NT2/D1 (cell line): ENCODE measurements around the gene ST3GAL4.
A peak's percentile ranks its signal among the peaks of the same experiment; 100 is the strongest.

Source experiments
- DNase-seq: peaks from one replicate; pipeline ENCODE4 v3.0.0-alpha.2; 2011; ENCODE audit warnings: low read depth, low spot score
- H3K27me3 ChIP-seq: 2 replicates; pipeline ENCODE4 v1.6.0; 2011; ENCODE audit warnings: mild to moderate bottlenecking; ENCODE audit not compliant: insufficient read length, insufficient read depth
- H3K36me3 ChIP-seq: 2 replicates; pipeline ENCODE4 v1.6.1; 2011; ENCODE audit warnings: mild to moderate bottlenecking, low read length, mixed read lengths; ENCODE audit not compliant: insufficient read depth, insufficient read length
- H3K4me1 ChIP-seq: 2 replicates; pipeline ENCODE4 v1.5.1; 2011; ENCODE audit not compliant: insufficient read depth, insufficient read length
- H3K4me3 ChIP-seq: 2 replicates; pipeline ENCODE4 v1.5.1; 2011; ENCODE audit warnings: low read depth; ENCODE audit not compliant: insufficient read length
- H3K9ac ChIP-seq: 2 replicates; pipeline ENCODE4 v1.6.0; 2011; ENCODE audit warnings: low read depth; ENCODE audit not compliant: insufficient read length
- H3K9me3 ChIP-seq: 2 replicates; pipeline ENCODE4 v1.5.1; 2011; ENCODE audit warnings: mild to moderate bottlenecking, low read length; ENCODE audit not compliant: insufficient read depth
- SUZ12 ChIP-seq: IDR thresholded peaks from 2 replicates; pipeline ENCODE4 v1.6.1; 2011; ENCODE audit not compliant: insufficient read length, insufficient read depth; ENCODE audit errors: extremely low read depth
- YY1 ChIP-seq: IDR thresholded peaks from 2 replicates; pipeline ENCODE4 v1.6.1; 2011; ENCODE audit not compliant: insufficient read length, insufficient read depth
- ZNF274 ChIP-seq: IDR thresholded peaks from 2 replicates; pipeline ENCODE4 v1.6.1; 2011; ENCODE audit warnings: mild to moderate bottlenecking, low read depth, low read length

The ST3GAL4 gene

DNA sequence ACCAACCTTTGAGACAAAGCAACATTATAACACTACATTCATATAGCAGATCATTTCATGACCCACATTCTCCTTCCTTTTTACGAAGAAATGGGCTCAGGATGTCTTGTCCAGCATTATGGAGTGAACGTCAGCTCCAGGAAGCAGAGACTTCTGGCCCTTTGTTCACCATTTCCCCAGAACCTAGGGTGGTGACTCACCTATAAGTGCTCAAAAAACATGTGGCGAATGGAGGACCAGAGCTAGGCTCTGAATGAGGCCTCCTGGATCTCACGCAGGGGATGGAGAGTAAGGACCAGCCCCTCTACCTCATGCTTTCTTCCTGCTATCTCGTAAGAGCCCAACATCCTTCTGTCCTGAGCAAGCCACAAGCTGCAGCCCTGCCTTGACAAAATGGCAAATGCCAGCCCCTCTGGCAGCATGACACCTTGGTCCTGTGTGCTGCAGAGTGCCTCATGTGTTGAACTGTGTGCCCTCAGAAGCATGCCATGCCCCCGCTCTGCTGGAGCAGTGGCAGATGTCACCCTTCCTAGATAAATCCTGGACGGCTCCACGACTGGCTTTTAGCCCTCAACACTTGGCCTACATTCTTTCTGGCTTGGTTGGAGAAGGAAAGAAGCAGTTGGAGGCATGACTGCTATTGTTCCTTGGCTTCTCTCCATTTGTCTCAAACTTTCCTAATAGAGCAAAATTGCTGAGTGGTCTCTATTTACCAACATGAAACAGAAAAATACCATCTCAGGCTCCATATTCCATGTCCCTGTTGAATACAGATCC lies 6.5 kb upstream of the ST3GAL4 start:
- H3K36me3 ChIP-seq = peaks cover 26% of the 10 kb centered on the region
- peaks cover 18% of the 10 kb centered on the region for H3K4me1 ChIP-seq
- H3K9me3 ChIP-seq = no peaks in the 10 kb centered on the region
- H3K9ac ChIP-seq = no peak overlapping the region
- DNase-seq = no peak
- no peaks in the 10 kb centered on the region for H3K27me3 ChIP-seq
- no peak overlapping the region for H3K4me3 ChIP-seq
- no peak for TF ChIP-seq YY1
- no peak for TF ChIP-seq SUZ12
- no peak for TF ChIP-seq ZNF274

DNA sequence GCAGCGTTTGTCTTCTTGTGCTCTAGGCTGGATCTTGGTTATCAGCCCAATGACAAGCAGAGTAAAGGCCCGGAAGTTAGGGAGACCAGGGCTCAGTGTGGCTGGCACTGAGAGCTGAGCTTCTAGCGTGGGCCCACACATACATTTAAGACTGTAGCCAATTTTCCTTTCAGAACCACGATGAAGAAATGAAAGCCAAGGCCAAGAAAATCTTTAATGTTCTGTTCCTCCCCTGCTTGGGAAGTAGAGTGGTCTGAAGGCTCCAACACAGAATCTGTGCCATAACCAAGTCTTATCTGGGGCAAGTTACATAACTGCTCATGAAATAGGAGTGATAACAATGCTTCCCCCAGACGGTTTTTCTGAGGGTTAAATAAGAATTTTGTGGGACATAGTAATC lies 4.7 kb upstream of the ST3GAL4 start:
- TF ChIP-seq ZNF274 (no peak), SUZ12 (no peak), YY1 (no peak)
- H3K36me3 ChIP-seq = peaks cover 23% of the 10 kb centered on the region
- no peak for DNase-seq
- H3K4me3 ChIP-seq = no peak overlapping the region
- H3K9me3 ChIP-seq = no peaks in the 10 kb centered on the region
- no peak overlapping the region for H3K9ac ChIP-seq
- peaks cover 13% of the 10 kb centered on the region for H3K4me1 ChIP-seq
- H3K27me3 ChIP-seq = no peaks in the 10 kb centered on the region

GRCh38 chr11:126352163-126352562 lies 3.3 kb upstream of the ST3GAL4 start:
- peaks cover 23% of the 10 kb centered on the region for H3K36me3 ChIP-seq
- H3K9me3 ChIP-seq = no peaks in the 10 kb centered on the region
- peaks cover 15% of the 10 kb centered on the region for H3K4me1 ChIP-seq
- DNase-seq = no peak
- H3K4me3 ChIP-seq = no peak overlapping the region
- H3K27me3 ChIP-seq = no peaks in the 10 kb centered on the region
- TF ChIP-seq SUZ12 = no peak
- TF ChIP-seq ZNF274 = no peak
- H3K9ac ChIP-seq = no peak overlapping the region

DNA sequence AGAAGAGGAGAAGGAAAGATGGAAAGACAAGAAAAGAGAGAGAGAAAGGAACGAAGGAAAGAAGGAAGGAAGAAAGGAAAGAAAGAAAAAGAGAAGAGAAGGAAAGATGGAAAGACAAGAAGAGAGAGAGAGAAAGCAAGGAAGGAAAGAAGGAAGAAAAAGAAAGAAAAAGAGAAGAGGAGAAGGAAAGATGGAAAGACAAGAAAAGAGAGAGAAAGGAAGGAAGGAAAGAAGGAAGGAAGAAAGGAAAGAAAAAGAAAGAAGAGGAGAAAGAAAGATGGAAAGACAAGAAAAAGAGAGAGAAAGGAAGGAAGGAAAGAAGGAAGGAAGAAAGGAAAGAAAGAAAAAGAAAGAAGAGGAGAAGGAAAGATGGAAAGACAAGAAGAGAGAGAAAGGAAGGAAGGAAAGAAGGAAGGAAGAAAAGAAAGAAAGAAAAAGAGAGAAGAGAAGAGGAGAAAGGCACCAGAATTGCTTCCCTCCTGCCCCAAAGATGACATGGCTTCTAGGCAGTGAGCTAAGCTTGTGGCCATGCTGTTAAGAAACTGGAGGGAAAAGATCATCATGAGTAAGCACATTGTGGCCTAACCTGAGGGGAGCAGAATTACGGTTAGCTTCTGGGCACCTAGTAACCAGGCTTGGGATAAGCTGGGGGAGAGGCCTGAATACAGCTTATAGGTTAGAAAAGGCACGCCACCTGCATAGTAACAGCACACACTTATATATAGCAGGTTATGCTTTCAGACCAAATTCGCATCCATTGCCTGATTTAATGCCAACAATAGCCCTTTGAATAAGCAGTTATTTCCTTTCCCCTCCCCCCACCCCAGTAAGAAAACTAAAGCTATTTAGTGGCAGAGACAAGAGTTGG lies 2.3 kb upstream of the ST3GAL4 start:
- DNase-seq = no peak
- TF ChIP-seq SUZ12 (no peak), ZNF274 (no peak), YY1 (no peak)
- Histone ChIP-seq H3K4me1 (peaks cover 8% of the 10 kb centered on the region), H3K27me3 (no peaks in the 10 kb centered on the region), H3K9ac (no peak overlapping the region), H3K36me3 (peaks cover 20% of the 10 kb centered on the region), H3K9me3 (no peaks in the 10 kb centered on the region), H3K4me3 (no peak overlapping the region)

- Histone ChIP-seq H3K27me3 (no peaks in the 10 kb centered on the region), H3K36me3 (peaks cover 27% of the 10 kb centered on the region), H3K9ac (peak overlapping the region; percentile 95), H3K4me3 (peak overlapping the region; percentile 91), H3K4me1 (peaks cover 8% of the 10 kb centered on the region), H3K9me3 (no peaks in the 10 kb centered on the region)
- TF ChIP-seq SUZ12 = no peak
- no peak for TF ChIP-seq YY1
- TF ChIP-seq ZNF274 = no peak
- no peak for DNase-seq
Measured at GRCh38 chr11:126354631-126355323, 709 bp upstream of the ST3GAL4 start.

- peak overlapping the region; percentile 60 for H3K4me3 ChIP-seq
- no peaks in the 10 kb centered on the region for H3K9me3 ChIP-seq
- peaks cover 8% of the 10 kb centered on the region for H3K4me1 ChIP-seq
- TF ChIP-seq SUZ12 = no peak
- TF ChIP-seq YY1 = no peak
- TF ChIP-seq ZNF274 = no peak
- peak overlapping the region; percentile 74 for H3K9ac ChIP-seq
- H3K27me3 ChIP-seq = no peaks in the 10 kb centered on the region
- DNase-seq = no peak
- H3K36me3 ChIP-seq = peaks cover 18% of the 10 kb centered on the region
Measured at GRCh38 chr11:126355926-126356897, 726 bp downstream of the ST3GAL4 start.
